ENCODE results near the gene FGF22. TPM values are rescaled to one million over a fixed set of nuclear protein-coding genes. Genes with fewer than 3 reads are reported as not detected.
"Not testable (repeated sequence)": the region's sequence is repeated elsewhere in the genome, so short reads cannot be mapped to it uniquely, and the experiment has no call there.

FGF22 gene
- total RNA-seq, 1 donor from 2014 or later, result 0.51 TPM

GRCh38 chr19:597406-598315 is 42.0 kb upstream of the FGF22 start:
- no peak overlapping the region for H3K27ac Mint-ChIP-seq (ENCODE audit: unreplicated experiment)
- no peaks in the 10 kb centered on the region for H3K9me3 Mint-ChIP-seq
- no peak for DNase-seq (ENCODE audit: low read depth, low spot score)

GRCh38 chr19:601310-601709 is 38.4 kb upstream of the FGF22 start:
- no peaks in the 10 kb centered on the region for H3K9me3 Mint-ChIP-seq
- TF ChIP-seq CTCF (conservative IDR thresholded peaks at IDR 0.05), result no peak
- no peaks in the 10 kb centered on the region for H3K36me3 Mint-ChIP-seq (ENCODE audit: low read depth)
- H3K4me3 Mint-ChIP-seq, result no peak overlapping the region
- H3K4me1 Mint-ChIP-seq, result no peaks in the 10 kb centered on the region
- no peak for DNase-seq (ENCODE audit: low read depth, low spot score)
- no peaks in the 10 kb centered on the region for H3K27me3 Mint-ChIP-seq (ENCODE audit: low read depth)
- no peak overlapping the region for H3K27ac Mint-ChIP-seq (ENCODE audit: unreplicated experiment)

More at GRCh38 chr19:597406-598315, 42.0 kb upstream of the FGF22 start:
- H3K36me3 Mint-ChIP-seq (ENCODE audit: low read depth), result no peaks in the 10 kb centered on the region
- H3K4me3 Mint-ChIP-seq, result no peak overlapping the region
- H3K27me3 Mint-ChIP-seq (ENCODE audit: low read depth), result peaks cover 18% of the 10 kb centered on the region
- no peaks in the 10 kb centered on the region for H3K4me1 Mint-ChIP-seq
- no peak for TF ChIP-seq CTCF (conservative IDR thresholded peaks at IDR 0.05)

- no peaks in the 10 kb centered on the region for H3K27me3 Mint-ChIP-seq (ENCODE audit: low read depth)
- H3K4me1 Mint-ChIP-seq, result no peaks in the 10 kb centered on the region
- no peaks in the 10 kb centered on the region for H3K36me3 Mint-ChIP-seq (ENCODE audit: low read depth)
- DNase-seq (ENCODE audit: low read depth, low spot score), result no peak
- no peak overlapping the region for H3K27ac Mint-ChIP-seq (ENCODE audit: unreplicated experiment)
- no peak overlapping the region for H3K4me3 Mint-ChIP-seq
- no peak for TF ChIP-seq CTCF (conservative IDR thresholded peaks at IDR 0.05)
- H3K9me3 Mint-ChIP-seq, result no peaks in the 10 kb centered on the region
These were observed 37.9 kb upstream of the FGF22 start for GRCh38 chr19:601790-602189.

- Mint-ChIP-seq H3K36me3 (ENCODE audit: low read depth) (no peaks in the 10 kb centered on the region), H3K9me3 (no peaks in the 10 kb centered on the region), H3K27ac (ENCODE audit: unreplicated experiment) (no peak overlapping the region), H3K4me3 (no peak overlapping the region), H3K4me1 (no peaks in the 10 kb centered on the region), H3K27me3 (ENCODE audit: low read depth) (no peaks in the 10 kb centered on the region)
- no peak for TF ChIP-seq CTCF (conservative IDR thresholded peaks at IDR 0.05)
- no peak for DNase-seq (ENCODE audit: low read depth, low spot score)
These were observed 37.0 kb upstream of the FGF22 start for GRCh38 chr19:602391-603301.

- not testable (repeated sequence) for H3K27ac Mint-ChIP-seq (ENCODE audit: unreplicated experiment); H3K4me1 Mint-ChIP-seq
These were observed 36.4 kb upstream of the FGF22 start for GRCh38 chr19:603302-603639.

GRCh38 chr19:603779-604178 is 35.9 kb upstream of the FGF22 start:
- H3K27ac Mint-ChIP-seq (ENCODE audit: unreplicated experiment); H3K4me1 Mint-ChIP-seq; H3K4me3 Mint-ChIP-seq; DNase-seq (ENCODE audit: low read depth, low spot score); H3K27me3 Mint-ChIP-seq (ENCODE audit: low read depth); H3K9me3 Mint-ChIP-seq; H3K36me3 Mint-ChIP-seq (ENCODE audit: low read depth): not testable (repeated sequence)

More at GRCh38 chr19:603302-603639, 36.4 kb upstream of the FGF22 start:
- H3K27me3 Mint-ChIP-seq (ENCODE audit: low read depth); H3K9me3 Mint-ChIP-seq; DNase-seq (ENCODE audit: low read depth, low spot score); H3K36me3 Mint-ChIP-seq (ENCODE audit: low read depth); H3K4me3 Mint-ChIP-seq: not testable (repeated sequence)

Data from neural crest cell (in vitro differentiated cells).